Osteoblast (primary cell): Measurements from ENCODE around the gene CCNYL1. TPM values are rescaled to one million over a fixed set of nuclear protein-coding genes. Genes with fewer than 3 reads are reported as not detected.

ENCODE experiments used
- DNase-seq: peaks from one replicate; pipeline ENCODE4 v3.0.0; 2011; ENCODE audit warnings: low spot score, mixed read lengths; ENCODE audit not compliant: insufficient read length; ENCODE audit errors: missing footprints
- H2AFZ ChIP-seq: 2 replicates; pipeline ENCODE4 v1.6.0; 2011; ENCODE audit warnings: mild to moderate bottlenecking, low read length
- H3K27ac ChIP-seq: 2 replicates; pipeline ENCODE4 v1.5.1; 2011; ENCODE audit warnings: mild to moderate bottlenecking, low read depth, low read length, moderate library complexity
- H3K27me3 ChIP-seq: 2 replicates; pipeline ENCODE4 v1.6.0; 2012; ENCODE audit warnings: mild to moderate bottlenecking, control low read depth, inconsistent platforms, low read length, moderate library complexity; ENCODE audit not compliant: insufficient read depth
- H3K36me3 ChIP-seq: 2 replicates; pipeline ENCODE4 v1.5.1; 2011; ENCODE audit warnings: mild to moderate bottlenecking, low read length, control low read depth, moderate library complexity; ENCODE audit not compliant: insufficient read depth
- H3K4me1 ChIP-seq: 2 replicates; pipeline ENCODE4 v1.5.1; 2011; ENCODE audit warnings: mild to moderate bottlenecking, low read length, control low read depth, moderate library complexity; ENCODE audit not compliant: insufficient read depth
- H3K4me2 ChIP-seq: 2 replicates; pipeline ENCODE4 v1.6.0; 2011; ENCODE audit warnings: mild to moderate bottlenecking, low read length; ENCODE audit not compliant: insufficient read depth
- H3K4me3 ChIP-seq: fragments of 200-600 bp; sonication (generic); 3 replicates; pipeline ENCODE4 v1.5.1; 2012; ENCODE audit warnings: mild to moderate bottlenecking, low read length, inconsistent platforms; ENCODE audit not compliant: insufficient read depth
- H3K79me2 ChIP-seq: 2 replicates; pipeline ENCODE4 v1.6.0; 2012; ENCODE audit warnings: mild to moderate bottlenecking, low read length, control low read depth, inconsistent platforms; ENCODE audit not compliant: insufficient read depth
- H3K9me3 ChIP-seq: 2 replicates; pipeline ENCODE4 v1.5.1; 2011; ENCODE audit warnings: low read depth, low read length, control low read depth
- H4K20me1 ChIP-seq: 2 replicates; pipeline ENCODE4 v1.6.0; 2012; ENCODE audit warnings: mild to moderate bottlenecking, low read length, control low read depth; ENCODE audit not compliant: insufficient read depth
- CTCF ChIP-seq: IDR thresholded peaks from 2 replicates; pipeline ENCODE4 v1.5.1; 2011; ENCODE audit warnings: mild to moderate bottlenecking, low read depth, low read length, moderate library complexity; ENCODE audit errors: extremely low read depth
- total RNA-seq: library from RNA; depleted of rRNA; stranded (reverse); fragments of >200 nt; gene quantifications from 2 replicates; pipeline ENCODE4 v1.2.3, GENCODE V29; 2012

Gene CCNYL1
- total RNA-seq, 1 donor: 15.9 TPM

GRCh38 chr2:207784898-207785297 lies 73.5 kb downstream of the CCNYL1 start:
- peaks cover 9% of the 10 kb centered on the region for H3K4me1 ChIP-seq
- no peaks in the 10 kb centered on the region for H3K36me3 ChIP-seq
- no peak for TF ChIP-seq CTCF
- no peaks in the 10 kb centered on the region for H3K27me3 ChIP-seq
- H3K4me3 ChIP-seq: no peak overlapping the region
- no peak overlapping the region for H3K4me2 ChIP-seq
- no peaks in the 10 kb centered on the region for H3K79me2 ChIP-seq
- DNase-seq: no peak
- no peaks in the 10 kb centered on the region for H4K20me1 ChIP-seq
- no peak overlapping the region for H3K27ac ChIP-seq
- H2AFZ ChIP-seq: no peak overlapping the region
- H3K9me3 ChIP-seq: no peaks in the 10 kb centered on the region

GRCh38 chr2:207787017-207787416 lies 75.6 kb downstream of the CCNYL1 start:
- no peak overlapping the region for H3K27ac ChIP-seq
- no peaks in the 10 kb centered on the region for H3K27me3 ChIP-seq
- H3K4me1 ChIP-seq: peaks cover 5% of the 10 kb centered on the region
- no peaks in the 10 kb centered on the region for H3K9me3 ChIP-seq
- H2AFZ ChIP-seq: no peak overlapping the region
- H3K79me2 ChIP-seq: no peaks in the 10 kb centered on the region
- H3K4me2 ChIP-seq: no peak overlapping the region
- no peak for TF ChIP-seq CTCF
- DNase-seq: no peak
- H4K20me1 ChIP-seq: no peaks in the 10 kb centered on the region
- H3K36me3 ChIP-seq: no peaks in the 10 kb centered on the region
- H3K4me3 ChIP-seq: no peak overlapping the region

DNA sequence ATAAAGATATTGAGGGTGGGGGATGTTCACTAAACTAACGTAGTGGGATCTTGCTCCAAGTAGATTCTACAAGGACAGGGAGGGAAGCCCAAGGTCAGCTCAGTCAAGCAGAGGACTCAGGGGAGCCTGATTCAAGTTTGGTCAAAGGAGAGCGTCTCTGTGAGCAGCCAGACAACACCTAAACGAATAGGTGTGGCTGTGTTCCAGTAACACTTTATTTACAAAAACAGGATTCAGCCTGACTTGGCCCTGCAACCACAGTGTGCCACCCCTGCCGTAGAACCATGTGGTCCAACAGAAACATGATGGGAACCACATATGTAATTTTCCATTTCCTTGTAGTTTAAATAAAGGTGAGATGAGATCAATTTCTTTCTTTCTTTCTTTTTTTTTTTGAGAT lies 76.4 kb downstream of the CCNYL1 start:
- H3K27ac ChIP-seq: no peak overlapping the region
- no peak overlapping the region for H2AFZ ChIP-seq
- H3K4me2 ChIP-seq: no peak overlapping the region
- no peak overlapping the region for H3K4me3 ChIP-seq
- no peaks in the 10 kb centered on the region for H3K27me3 ChIP-seq
- no peaks in the 10 kb centered on the region for H3K79me2 ChIP-seq
- H4K20me1 ChIP-seq: no peaks in the 10 kb centered on the region
- no peak for TF ChIP-seq CTCF
- H3K4me1 ChIP-seq: peaks cover 5% of the 10 kb centered on the region
- no peaks in the 10 kb centered on the region for H3K36me3 ChIP-seq
- DNase-seq: no peak
- H3K9me3 ChIP-seq: no peaks in the 10 kb centered on the region

GRCh38 chr2:207790898-207791297 lies 79.5 kb downstream of the CCNYL1 start:
- Histone ChIP-seq H3K4me2 (no peak overlapping the region), H3K4me1 (peaks cover 5% of the 10 kb centered on the region), H3K79me2 (no peaks in the 10 kb centered on the region), H3K27me3 (no peaks in the 10 kb centered on the region), H4K20me1 (no peaks in the 10 kb centered on the region), H2AFZ (peak overlapping the region; percentile 40), H3K9me3 (no peaks in the 10 kb centered on the region), H3K27ac (no peak overlapping the region), H3K36me3 (no peaks in the 10 kb centered on the region), H3K4me3 (no peak overlapping the region)
- DNase-seq: no peak
- TF ChIP-seq CTCF: no peak
